ENCODE data around the gene TRIM29. TPM values are rescaled to one million over a fixed set of nuclear protein-coding genes. Genes with fewer than 3 reads are reported as not detected.

Gene TRIM29
- total RNA-seq, 1 experiment from 2014 or later = not detected

GRCh38 chr11:120128392-120129119, 9.4 kb downstream of the TRIM29 start:
- no peak overlapping the region for H3K9ac ChIP-seq (ENCODE audit: extremely low read depth, insufficient read length, low read length)
- no peak overlapping the region; the same call in 1 of the 2 replicates for H3K14ac ChIP-seq (ENCODE audit: insufficient read depth, low read length)
- no peaks in the 10 kb centered on the region for H3K9me3 ChIP-seq (ENCODE audit: control insufficient read depth, low read depth, low read length)
- WGBS (ENCODE audit: extremely low coverage, insufficient read length, low lambda C conversion rate) = no CpG with 5 or more reads among the region's 14 CpGs
- no peak overlapping the region for H2BK15ac ChIP-seq (ENCODE audit: low read depth, low read length)
- H2BK120ac ChIP-seq (ENCODE audit: low read depth, low read length, poor library complexity, severe bottlenecking) = no peak overlapping the region
- H2BK12ac ChIP-seq (ENCODE audit: insufficient read length, low read depth, low read length) = no peak overlapping the region
- Mint-ChIP-seq H3K4me1 (peaks cover 2 to 3% of the 10 kb centered on the region in 2 experiments; a peak in 3 of 4 replicates), H3K27ac (no peak overlapping the region; a peak in 1 of 7 replicates), H3K9me3 (no peaks in the 10 kb centered on the region), H3K36me3 (ENCODE audit: insufficient read depth in 1 of 3, low read depth in 3 of 3) (no peaks in the 10 kb centered on the region), H3K4me3 (no peak overlapping the region), H3K27me3 (ENCODE audit: low read depth) (peaks cover 65% of the 10 kb centered on the region)
- H3T11ph ChIP-seq (ENCODE audit: low read length) = no peak overlapping the region
- H4K5ac ChIP-seq (ENCODE audit: insufficient read length, low read depth, low read length) = no peak overlapping the region
- no peak overlapping the region for H3K23ac ChIP-seq (ENCODE audit: insufficient read length, low read depth, low read length)
- H3K4ac ChIP-seq (ENCODE audit: low read depth, low read length) = no peak overlapping the region
- no peaks in the 10 kb centered on the region for H3K4me1 ChIP-seq (ENCODE audit: insufficient read depth, low read length)
- TF ChIP-seq CTCF (conservative IDR thresholded peaks at IDR 0.05) = no peak
- no peak for DNase-seq
- no peaks in the 10 kb centered on the region for H3K79me2 ChIP-seq (ENCODE audit: insufficient read depth, low read length)
- H4K91ac ChIP-seq (ENCODE audit: insufficient read length, low read depth, low read length) = no peak overlapping the region
- H2AFZ ChIP-seq (ENCODE audit: low read length) = no peak overlapping the region
- no peaks in the 10 kb centered on the region for H3K79me1 ChIP-seq (ENCODE audit: insufficient read depth, low read depth, low read length, poor library complexity, severe bottlenecking)
- H3K18ac ChIP-seq (ENCODE audit: insufficient read length, low read depth, low read length) = no peak overlapping the region
- H3K27ac ChIP-seq (ENCODE audit: insufficient read length, low read depth, low read length) = no peak overlapping the region
- H3K4me2 ChIP-seq (ENCODE audit: insufficient read depth, insufficient read length, low read length) = no peak overlapping the region
- H2BK20ac ChIP-seq (ENCODE audit: low read depth, low read length, poor library complexity, severe bottlenecking) = no peak overlapping the region
- H2BK5ac ChIP-seq (ENCODE audit: insufficient read length, low read length) = no peak overlapping the region
- no peak overlapping the region for H2AK5ac ChIP-seq (ENCODE audit: insufficient read length, low read length)
- H4K8ac ChIP-seq (replicated peaks; ENCODE audit: insufficient read length, low read depth, low read length) = no peak overlapping the region
- H3K56ac ChIP-seq (ENCODE audit: insufficient read length, low read depth, low read length) = no peak overlapping the region
- no peaks in the 10 kb centered on the region for H3K27me3 ChIP-seq (ENCODE audit: insufficient read depth, low read length)
- H3K23me2 ChIP-seq (ENCODE audit: insufficient read length, low read depth, low read length, poor library complexity, severe bottlenecking) = no peaks in the 10 kb centered on the region
- H4K20me1 ChIP-seq (ENCODE audit: control insufficient read depth, insufficient read depth, insufficient read length) = no peaks in the 10 kb centered on the region

Data from H9 (cell line).